Hepatocyte (in vitro differentiated cells): ENCODE measurements around the gene CDK6. TPM values are rescaled to one million over a fixed set of nuclear protein-coding genes. Genes with fewer than 3 reads are reported as not detected.

Source experiments
- DNase-seq: peaks from one replicate; pipeline ENCODE4 v3.0.0-alpha.2; 2016; ENCODE audit warnings: low spot score
- H2AFZ ChIP-seq: fragments of 200-600 bp; sonication (generic); 2 replicates; pipeline ENCODE4 v1.6.0; 2016; ENCODE audit warnings: antibody characterized with exemption, mild to moderate bottlenecking
- H3K27ac ChIP-seq: fragments of 200-600 bp; sonication (generic); 2 replicates; pipeline ENCODE4 v1.5.1; 2016; ENCODE audit warnings: mild to moderate bottlenecking
- H3K27me3 ChIP-seq: fragments of 200-600 bp; sonication (generic); 2 replicates; pipeline ENCODE4 v1.6.1; 2016
- H3K36me3 ChIP-seq: fragments of 200-600 bp; sonication (generic); replicated peaks from 2 replicates; pipeline ENCODE4 v1.5.1; 2016; ENCODE audit warnings: low read depth; ENCODE audit not compliant: insufficient read depth
- H3K4me1 ChIP-seq: fragments of 200-600 bp; sonication (generic); 2 replicates; pipeline ENCODE4 v1.5.1; 2016; ENCODE audit warnings: mild to moderate bottlenecking, moderate library complexity; ENCODE audit not compliant: insufficient read depth
- H3K4me2 ChIP-seq: fragments of 200-600 bp; sonication (generic); 2 replicates; pipeline ENCODE4 v1.6.0; 2016
- H3K4me3 ChIP-seq: fragments of 200-600 bp; sonication (generic); 2 replicates; pipeline ENCODE4 v1.5.1; 2016; ENCODE audit warnings: mild to moderate bottlenecking
- H3K79me2 ChIP-seq: fragments of 200-600 bp; sonication (generic); 2 replicates; pipeline ENCODE4 v1.6.0; 2017; ENCODE audit warnings: mild to moderate bottlenecking
- H3K9me2 ChIP-seq: fragments of 200-600 bp; sonication (generic); replicated peaks from 2 replicates; pipeline ENCODE4 v1.6.0; 2017; ENCODE audit warnings: mild to moderate bottlenecking; ENCODE audit not compliant: insufficient read depth
- H3K9me3 ChIP-seq: fragments of 200-600 bp; sonication (generic); 2 replicates; pipeline ENCODE4 v1.5.1; 2016; ENCODE audit warnings: low read depth, mild to moderate bottlenecking
- H4K20me1 ChIP-seq: fragments of 200-600 bp; sonication (generic); 2 replicates; pipeline ENCODE4 v1.6.0; 2016; ENCODE audit warnings: mild to moderate bottlenecking; ENCODE audit not compliant: insufficient read depth, poor library complexity, severe bottlenecking
- EZH2 ChIP-seq: fragments of 200-600 bp; sonication (generic); IDR thresholded peaks from 2 replicates; pipeline ENCODE4 v1.6.1; 2016; ENCODE audit warnings: antibody characterized with exemption, mild to moderate bottlenecking, borderline replicate concordance
- EZH2phosphoT487 ChIP-seq: fragments of 200-600 bp; sonication (generic); IDR thresholded peaks from one replicate; pipeline ENCODE4 v1.6.1; 2018; ENCODE audit warnings: antibody characterized with exemption, mild to moderate bottlenecking, low read depth, moderate library complexity; ENCODE audit not compliant: unreplicated experiment, severe bottlenecking
- WGBS: methylation state at CpG from one replicate; pipeline ENCODE4 v1.1.6; 2016; ENCODE audit warnings: low lambda C conversion rate; ENCODE audit errors: missing lambda C conversion rate; 5-methylcytosine and 5-hydroxymethylcytosine counted together
- polyA plus RNA-seq: library from polyadenylated mRNA; unstranded; fragments of >200 nt; fragmentation: Nextera tagmentation; extraction: Ambion mirVana; gene quantifications from 2 replicates; pipeline ENCODE4 v1.2.1, GENCODE V29; 2016
- total RNA-seq: library from RNA; depleted of rRNA; stranded (reverse); fragments of >200 nt; gene quantifications from 2 replicates; pipeline ENCODE4 v1.2.3, GENCODE V29; 2014
- TF ChIP-seq, protein P1 (sequence below): fragments of 200-600 bp; sonication (generic); IDR thresholded peaks from 2 replicates; pipeline ENCODE4 v1.5.1; 2016; ENCODE audit warnings: antibody characterized with exemption, mild to moderate bottlenecking; ENCODE audit not compliant: poor library complexity

Gene CDK6
- total and polyA plus RNA-seq, 2 experiments from 2014 or later = 18.7 to 64.5 TPM

- Histone ChIP-seq H3K27ac (peak overlapping the region; percentile 49), H3K27me3 (no peaks in the 10 kb centered on the region), H2AFZ (no peak overlapping the region), H3K9me3 (peaks cover 8% of the 10 kb centered on the region), H3K4me1 (peaks cover 19% of the 10 kb centered on the region), H4K20me1 (no peaks in the 10 kb centered on the region), H3K9me2 (no peaks in the 10 kb centered on the region), H3K4me3 (no peak overlapping the region), H3K79me2 (peaks cover 99% of the 10 kb centered on the region), H3K36me3 (no peaks in the 10 kb centered on the region), H3K4me2 (peak overlapping the region; percentile 22)
- 69% methylated on average over 3 of the region's 3 CpGs for WGBS
- TF ChIP-seq, protein P1, sequence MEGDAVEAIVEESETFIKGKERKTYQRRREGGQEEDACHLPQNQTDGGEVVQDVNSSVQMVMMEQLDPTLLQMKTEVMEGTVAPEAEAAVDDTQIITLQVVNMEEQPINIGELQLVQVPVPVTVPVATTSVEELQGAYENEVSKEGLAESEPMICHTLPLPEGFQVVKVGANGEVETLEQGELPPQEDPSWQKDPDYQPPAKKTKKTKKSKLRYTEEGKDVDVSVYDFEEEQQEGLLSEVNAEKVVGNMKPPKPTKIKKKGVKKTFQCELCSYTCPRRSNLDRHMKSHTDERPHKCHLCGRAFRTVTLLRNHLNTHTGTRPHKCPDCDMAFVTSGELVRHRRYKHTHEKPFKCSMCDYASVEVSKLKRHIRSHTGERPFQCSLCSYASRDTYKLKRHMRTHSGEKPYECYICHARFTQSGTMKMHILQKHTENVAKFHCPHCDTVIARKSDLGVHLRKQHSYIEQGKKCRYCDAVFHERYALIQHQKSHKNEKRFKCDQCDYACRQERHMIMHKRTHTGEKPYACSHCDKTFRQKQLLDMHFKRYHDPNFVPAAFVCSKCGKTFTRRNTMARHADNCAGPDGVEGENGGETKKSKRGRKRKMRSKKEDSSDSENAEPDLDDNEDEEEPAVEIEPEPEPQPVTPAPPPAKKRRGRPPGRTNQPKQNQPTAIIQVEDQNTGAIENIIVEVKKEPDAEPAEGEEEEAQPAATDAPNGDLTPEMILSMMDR = no peak
- no peak for TF ChIP-seq EZH2
- TF ChIP-seq EZH2phosphoT487 = no peak
- peak; percentile 34 for DNase-seq
Measured at GRCh38 chr7:92785923-92786322, 50.5 kb downstream of the CDK6 start.

DNA sequence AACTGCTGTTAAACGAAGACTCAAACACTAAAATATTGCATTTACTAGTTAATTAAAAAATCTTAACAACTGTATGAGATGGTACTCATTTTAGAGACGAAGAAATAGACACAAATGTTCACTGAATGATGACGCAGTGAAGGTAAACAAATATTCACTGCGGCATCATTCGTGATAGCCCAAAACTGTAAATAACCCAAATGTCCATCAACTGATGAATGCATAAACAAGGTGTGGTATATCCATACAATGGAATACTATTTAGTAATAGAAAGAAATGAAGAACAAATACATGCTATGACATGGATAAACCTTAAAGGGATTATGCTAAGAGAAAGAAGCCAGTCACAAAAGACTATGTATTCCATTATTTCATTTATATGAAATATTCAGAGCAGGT, 51.4 kb downstream of the CDK6 start:
- peaks cover 99% of the 10 kb centered on the region for H3K79me2 ChIP-seq
- H3K4me1 ChIP-seq = peaks cover 19% of the 10 kb centered on the region
- H4K20me1 ChIP-seq = no peaks in the 10 kb centered on the region
- no peak for DNase-seq
- H3K9me3 ChIP-seq = peaks cover 8% of the 10 kb centered on the region
- H3K9me2 ChIP-seq = no peaks in the 10 kb centered on the region
- H3K4me2 ChIP-seq = no peak overlapping the region
- no peak overlapping the region for H2AFZ ChIP-seq
- no peaks in the 10 kb centered on the region for H3K27me3 ChIP-seq
- H3K36me3 ChIP-seq = no peaks in the 10 kb centered on the region
- WGBS = 96% methylated on average over 5 of the region's 5 CpGs
- H3K27ac ChIP-seq = no peak overlapping the region
- H3K4me3 ChIP-seq = no peak overlapping the region
- TF ChIP-seq, protein P1 = no peak
- no peak for TF ChIP-seq EZH2phosphoT487
- TF ChIP-seq EZH2 = no peak

DNA sequence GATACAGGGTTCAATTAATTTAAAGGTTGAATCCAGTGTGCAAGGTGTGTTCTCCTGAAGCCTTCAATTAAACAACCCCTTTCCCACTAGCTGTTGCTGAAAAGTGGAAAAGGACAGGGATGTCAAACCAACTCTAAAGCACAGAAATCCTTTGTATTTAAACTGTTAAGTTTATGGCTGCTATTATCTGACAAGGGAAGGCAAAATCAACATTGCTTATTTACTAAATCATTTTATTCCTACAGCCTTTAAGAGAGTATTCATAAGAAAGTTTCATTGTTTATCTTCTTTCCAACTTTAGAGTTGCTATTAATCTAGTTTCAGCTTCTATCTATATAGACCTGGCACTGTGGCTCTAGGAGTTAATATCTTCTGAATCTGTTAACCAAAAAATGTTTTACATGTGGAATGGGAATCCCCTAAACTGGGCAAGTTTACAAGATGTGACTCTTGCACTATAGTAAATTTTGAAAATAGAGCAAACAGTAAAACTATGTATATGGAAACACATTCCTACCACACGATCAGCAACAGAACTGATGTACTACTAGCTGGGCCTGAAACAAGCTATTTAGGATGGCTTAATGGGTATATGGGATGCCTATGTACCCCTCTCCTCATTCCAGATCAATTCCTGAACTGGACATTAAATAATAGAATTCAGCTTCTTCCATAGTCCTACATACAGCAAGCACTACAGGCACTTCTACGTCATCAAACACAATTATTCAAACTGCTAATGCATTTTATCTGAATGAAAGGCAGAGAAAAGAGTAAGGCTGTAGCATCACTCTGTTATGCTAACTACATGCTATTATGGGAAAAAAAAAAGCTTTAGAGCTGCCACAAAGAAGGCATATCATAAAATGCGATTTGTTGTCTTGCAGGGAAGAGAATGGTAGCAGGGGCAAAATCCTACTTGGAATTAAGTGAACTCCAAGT, 52.8 kb downstream of the CDK6 start:
- H3K9me2 ChIP-seq = no peaks in the 10 kb centered on the region
- 84% methylated on average over 3 of the region's 3 CpGs for WGBS
- H3K4me2 ChIP-seq = peak overlapping the region; percentile 10
- DNase-seq = no peak
- H3K27ac ChIP-seq = peak overlapping the region; percentile 19
- H2AFZ ChIP-seq = no peak overlapping the region
- TF ChIP-seq EZH2phosphoT487 = no peak
- no peak overlapping the region for H3K4me3 ChIP-seq
- H3K9me3 ChIP-seq = peaks cover 7% of the 10 kb centered on the region
- H3K27me3 ChIP-seq = no peaks in the 10 kb centered on the region
- peaks cover 19% of the 10 kb centered on the region for H3K4me1 ChIP-seq
- no peaks in the 10 kb centered on the region for H3K36me3 ChIP-seq
- no peaks in the 10 kb centered on the region for H4K20me1 ChIP-seq
- peaks cover 97% of the 10 kb centered on the region for H3K79me2 ChIP-seq

- Histone ChIP-seq H3K4me3 (no peak overlapping the region), H3K27ac (no peak overlapping the region), H3K27me3 (no peaks in the 10 kb centered on the region), H3K36me3 (no peaks in the 10 kb centered on the region), H3K9me3 (no peaks in the 10 kb centered on the region), H3K4me2 (peak overlapping the region; percentile 10), H2AFZ (no peak overlapping the region), H3K79me2 (peaks cover 97% of the 10 kb centered on the region), H3K4me1 (peaks cover 19% of the 10 kb centered on the region), H4K20me1 (no peaks in the 10 kb centered on the region), H3K9me2 (no peaks in the 10 kb centered on the region)
- TF ChIP-seq, protein P1 = no peak
- TF ChIP-seq EZH2 (no peak), EZH2phosphoT487 (no peak)
- WGBS = 88% methylated on average over 3 of the region's 3 CpGs
- DNase-seq = no peak
Measured at GRCh38 chr7:92782855-92783254, 53.5 kb downstream of the CDK6 start.
